Fibroblast of mammary gland (primary cell): ENCODE measurements around the gene MAP4K2.
A peak's percentile ranks its signal among the peaks of the same experiment; 100 is the strongest.
"Not testable (repeated sequence)": the region's sequence is repeated elsewhere in the genome, so short reads cannot be mapped to it uniquely, and the experiment has no call there.

Experiments
- DNase-seq: peaks from one replicate; pipeline ENCODE4 v3.0.0-alpha.2; 2010; ENCODE audit warnings: low read depth
- H3K4me3 ChIP-seq: 2 replicates; pipeline ENCODE4 v1.5.1; 2011; ENCODE audit warnings: low read depth, mild to moderate bottlenecking, low read length, moderate library complexity; ENCODE audit not compliant: control insufficient read depth
- CTCF ChIP-seq: conservative IDR thresholded peaks from 2 replicates; pipeline ENCODE4 v1.5.1; 2011; ENCODE audit warnings: low read depth, low read length, inconsistent platforms; ENCODE audit not compliant: control insufficient read depth, insufficient read depth

The MAP4K2 gene

GRCh38 chr11:64823568-64824119 lies 20.6 kb upstream of the MAP4K2 start:
- no peak overlapping the region for H3K4me3 ChIP-seq
- no peak for TF ChIP-seq CTCF
- no peak for DNase-seq

- DNase-seq, result no peak
- H3K4me3 ChIP-seq, result no peak overlapping the region
- no peak for TF ChIP-seq CTCF
These were observed 14.5 kb upstream of the MAP4K2 start for GRCh38 chr11:64817476-64817875.

GRCh38 chr11:64815433-64815832 lies 12.4 kb upstream of the MAP4K2 start:
- not testable (repeated sequence) for DNase-seq, H3K4me3 ChIP-seq

- H3K4me3 ChIP-seq, result no peak overlapping the region
These were observed 11.7 kb upstream of the MAP4K2 start for GRCh38 chr11:64814712-64815187.

GRCh38 chr11:64813826-64814225 lies 10.8 kb upstream of the MAP4K2 start:
- DNase-seq, result no peak
- no peak for TF ChIP-seq CTCF
- H3K4me3 ChIP-seq, result no peak overlapping the region

More at GRCh38 chr11:64814712-64815187, 11.7 kb upstream of the MAP4K2 start:
- TF ChIP-seq CTCF, result no peak
- DNase-seq, result no peak

GRCh38 chr11:64810891-64811272 lies 7.9 kb upstream of the MAP4K2 start:
- no peak for DNase-seq
- TF ChIP-seq CTCF, result no peak
- peak overlapping the region; percentile 91 for H3K4me3 ChIP-seq

GRCh38 chr11:64810271-64810890 lies 7.4 kb upstream of the MAP4K2 start, which contains the start of gene MEN1:
Gene MEN1 (minus strand): TSS chr11:64810551. CDS start chr11:64810109, 442 bp downstream.
- no peak for TF ChIP-seq CTCF
- peak; percentile 92 for DNase-seq
- peak within 1 kb of the TSS; percentile 91 for H3K4me3 ChIP-seq
